Naive thymus-derived CD4-positive, alpha-beta T cell (primary cell): Measurements from ENCODE around the gene FZD8. TPM values are rescaled to one million over a fixed set of nuclear protein-coding genes. Genes with fewer than 3 reads are reported as not detected.
A peak's percentile ranks its signal among the peaks of the same experiment; 100 is the strongest.

Experiments used
- ATAC-seq: fragments of 150-1000 bp; cut with Tn5 transposase; 2 replicates; pipeline ENCODE4 v1.10.0; 2021; ENCODE audit warnings: mild to moderate bottlenecking, moderate library complexity
- CTCF ChIA-PET: fragments of 350-600 bp; sonication (Branson Sonifier 250); formaldehyde crosslinking; loops from one replicate; lab custom pipeline; 2021; ENCODE audit warnings: antibody characterized with exemption; lab: Charles Lee
- POLR2A ChIA-PET: fragments of 350-600 bp; sonication (Branson Sonifier 250); formaldehyde crosslinking; loops from one replicate; lab custom pipeline; 2021; ENCODE audit warnings: antibody characterized with exemption, inconsistent platforms; lab: Charles Lee
- DNase-seq, 9 donors: peaks; one replicate each; pipeline versions ENCODE4 v3.0.0 to v3.0.0-alpha.2; 2020 to 2022; ENCODE audit warnings: mixed read lengths in 1 of 9
- H3K27ac ChIP-seq: one replicate; pipeline ENCODE4 v1.7.0; 2013; ENCODE audit warnings: mild to moderate bottlenecking, low read depth, low read length, moderate library complexity
- H3K27me3 ChIP-seq, 2 donors: one replicate each; pipeline ENCODE4 v1.7.0; 2013; ENCODE audit warnings: low read length in 2 of 2, mild to moderate bottlenecking in 2 of 2, moderate library complexity in 2 of 2; ENCODE audit not compliant: control insufficient read depth in 2 of 2, insufficient read depth in 2 of 2
- H3K36me3 ChIP-seq, 3 experiments: 1 replicate in 2 of 3; 2 replicates in 1 of 3; pipeline ENCODE4 v1.7.0; 2013; ENCODE audit warnings: low read length in 3 of 3, mild to moderate bottlenecking in 3 of 3, moderate library complexity in 1 of 3; ENCODE audit not compliant: insufficient read depth in 3 of 3, control insufficient read depth in 2 of 3
- H3K4me1 ChIP-seq, 2 donors: one replicate each; pipeline ENCODE4 v1.7.0; 2013; ENCODE audit warnings: low read length in 2 of 2, mild to moderate bottlenecking in 2 of 2, moderate library complexity in 1 of 2; ENCODE audit not compliant: control insufficient read depth in 2 of 2, insufficient read depth in 2 of 2
- H3K4me3 ChIP-seq: 2 replicates; pipeline ENCODE4 v1.7.0; 2013; ENCODE audit warnings: mild to moderate bottlenecking, low read length
- H3K9me3 ChIP-seq, 3 experiments: 1 replicate in 2 of 3; 2 replicates in 1 of 3; pipeline ENCODE4 v1.7.0; 2013; ENCODE audit warnings: low read length in 3 of 3; ENCODE audit not compliant: control insufficient read depth in 2 of 3
- H3K27ac Mint-ChIP-seq, 9 donors: one replicate each; pipeline ENCODE4 v1.8.0; 2020 to 2022; ENCODE audit warnings: mixed read lengths in 9 of 9, mild to moderate bottlenecking in 8 of 9, moderate library complexity in 5 of 9, inconsistent platforms in 2 of 9
- H3K27me3 Mint-ChIP-seq, 5 donors: one replicate each; pipeline ENCODE4 v1.8.0; 2021 to 2022; ENCODE audit warnings: mixed read lengths in 5 of 5, mild to moderate bottlenecking in 1 of 5
- H3K36me3 Mint-ChIP-seq, 5 donors: one replicate each; pipeline ENCODE4 v1.8.0; 2020 to 2022; ENCODE audit warnings: mixed read lengths in 5 of 5, mild to moderate bottlenecking in 3 of 5, inconsistent platforms in 1 of 5
- H3K4me1 Mint-ChIP-seq, 7 donors: one replicate each; pipeline ENCODE4 v1.8.0; 2020 to 2022; ENCODE audit warnings: mixed read lengths in 7 of 7, mild to moderate bottlenecking in 3 of 7, inconsistent platforms in 1 of 7
- H3K4me3 Mint-ChIP-seq, 10 donors: one replicate each; pipeline ENCODE4 v1.8.0; 2020 to 2022; ENCODE audit warnings: mild to moderate bottlenecking in 10 of 10, mixed read lengths in 10 of 10, moderate library complexity in 6 of 10, inconsistent platforms in 2 of 10
- H3K9me3 Mint-ChIP-seq, 11 donors: one replicate each; pipeline ENCODE4 v1.8.0; 2020 to 2022; ENCODE audit warnings: mixed read lengths in 11 of 11, mild to moderate bottlenecking in 4 of 11, inconsistent platforms in 1 of 11, moderate library complexity in 1 of 11
- intact Hi-C, 2 donors: fragments of 100-400 bp; cut with micrococcal nuclease; formaldehyde crosslinking; loops; one replicate each; pipeline ENCODE4 v1.15.1; 2023
- polyA plus RNA-seq, 2 donors: library from polyadenylated mRNA; unstranded; fragments of 300-500 nt; fragmentation: Illumina TruSeq; gene quantifications; one replicate each; pipeline ENCODE4 v1.2.3, GENCODE V29; 2021
- total RNA-seq, 6 experiments: library from RNA in 5 of 6; stranded (reverse) in 5 of 6; gene quantifications; 1 replicate in 5 of 6; 2 replicates in 1 of 6; pipeline ENCODE4 v1.2.3 and lab custom pipeline; 2021 to 2026

The FZD8 gene
- total and polyA plus RNA-seq, 7 experiments from 2014 or later = 0.19 to 1.7 (median 0.47) TPM; not detected in 2

DNA sequence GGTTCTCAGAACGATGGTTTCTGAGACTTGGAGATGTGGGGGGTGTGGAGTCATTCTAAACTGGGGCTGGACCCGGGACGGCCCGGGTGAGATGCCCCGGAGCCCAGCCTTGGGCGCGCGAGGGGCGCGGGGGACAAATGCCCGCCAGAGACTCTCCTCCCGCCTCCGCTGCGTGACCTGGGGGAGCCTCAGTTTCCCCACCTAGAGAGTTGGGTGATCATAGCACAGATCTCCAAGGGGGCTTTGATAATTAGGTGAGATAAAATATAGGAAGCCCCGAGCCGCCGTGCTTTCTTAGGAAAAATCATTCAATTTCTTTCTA, 658 bp upstream of the FZD8 start:
- no peak overlapping the region for H3K27ac ChIP-seq
- no peaks in the 10 kb centered on the region for H3K36me3 Mint-ChIP-seq
- peak overlapping the region in 3 of 9 donors; percentile 4 to 49 (median 19) for H3K27ac Mint-ChIP-seq
- no peaks in the 10 kb centered on the region for H3K9me3 ChIP-seq
- H3K4me3 Mint-ChIP-seq = peak overlapping the region; percentile 80 to 94 (median 88)
- H3K4me1 Mint-ChIP-seq = peaks cover 9 to 37% (median 20%) of the 10 kb centered on the region in 7 donors
- H3K27me3 ChIP-seq = peaks cover 3 to 6% of the 10 kb centered on the region in 2 donors
- H3K4me3 ChIP-seq = peak overlapping the region; percentile 80
- POLR2A ChIA-PET = no interaction called here
- no peaks in the 10 kb centered on the region for H3K9me3 Mint-ChIP-seq
- peaks cover 4 to 5% of the 10 kb centered on the region in 2 donors for H3K4me1 ChIP-seq
- ATAC-seq (no peak), DNase-seq (no peak)
- H3K27me3 Mint-ChIP-seq = peaks cover 1 to 77% (median 25%) of the 10 kb centered on the region in 5 donors
- intact Hi-C loops = loop anchor here (1.0 to 10.0 kb wide), 7 partner anchors 188 to 552 kb away; partner anchors contain the start of genes CREM (in 1 of the 2) and CUL2 (in 1 of the 2)
- CTCF ChIA-PET = no interaction called here
- no peaks in the 10 kb centered on the region for H3K36me3 ChIP-seq

DNA sequence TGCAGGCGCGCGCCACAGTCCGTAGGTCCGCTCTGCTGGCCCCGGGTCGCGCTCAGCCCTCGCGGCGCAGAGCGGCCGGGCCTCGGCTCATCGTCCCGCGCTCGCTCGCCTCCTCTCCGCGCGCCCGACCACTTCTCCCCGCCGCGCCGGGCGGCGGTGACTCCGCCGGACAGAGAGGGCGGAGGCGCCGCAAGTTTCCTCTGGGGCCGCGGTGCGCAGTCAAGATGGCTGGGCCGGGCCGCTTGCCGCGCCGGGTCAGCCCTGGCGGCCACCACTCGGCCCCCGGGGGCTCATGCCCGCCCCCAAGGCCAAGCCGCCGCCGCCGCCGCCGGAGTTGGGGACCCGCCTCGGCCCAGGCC, 441 bp downstream of the FZD8 start:
- Mint-ChIP-seq H3K4me1 (peaks cover 12 to 48% (median 23%) of the 10 kb centered on the region in 7 donors), H3K4me3 (peak overlapping the region in 4 of 10 donors; percentile 88 to 94 (median 90)), H3K27ac (no peak overlapping the region), H3K36me3 (no peaks in the 10 kb centered on the region), H3K27me3 (peaks cover 12 to 80% (median 32%) of the 10 kb centered on the region in 5 donors), H3K9me3 (peaks cover 0 to 1% (median 0%) of the 10 kb centered on the region in 11 donors)
- Histone ChIP-seq H3K9me3 (no peaks in the 10 kb centered on the region), H3K4me1 (peaks cover 4 to 5% of the 10 kb centered on the region in 2 donors), H3K4me3 (peak overlapping the region; percentile 80), H3K36me3 (no peaks in the 10 kb centered on the region), H3K27ac (no peak overlapping the region), H3K27me3 (peaks cover 3 to 9% of the 10 kb centered on the region in 2 donors)
- intact Hi-C loops = loop anchor here (1.0 to 10.0 kb wide), 7 partner anchors 187 to 551 kb away; partner anchors contain the start of genes CUL2 (in 2 of the 2) and CREM (in 1 of the 2)
- ChIA-PET CTCF (no interaction called here), POLR2A (no interaction called here)
- DNase-seq (no peak), ATAC-seq (no peak)

DNA sequence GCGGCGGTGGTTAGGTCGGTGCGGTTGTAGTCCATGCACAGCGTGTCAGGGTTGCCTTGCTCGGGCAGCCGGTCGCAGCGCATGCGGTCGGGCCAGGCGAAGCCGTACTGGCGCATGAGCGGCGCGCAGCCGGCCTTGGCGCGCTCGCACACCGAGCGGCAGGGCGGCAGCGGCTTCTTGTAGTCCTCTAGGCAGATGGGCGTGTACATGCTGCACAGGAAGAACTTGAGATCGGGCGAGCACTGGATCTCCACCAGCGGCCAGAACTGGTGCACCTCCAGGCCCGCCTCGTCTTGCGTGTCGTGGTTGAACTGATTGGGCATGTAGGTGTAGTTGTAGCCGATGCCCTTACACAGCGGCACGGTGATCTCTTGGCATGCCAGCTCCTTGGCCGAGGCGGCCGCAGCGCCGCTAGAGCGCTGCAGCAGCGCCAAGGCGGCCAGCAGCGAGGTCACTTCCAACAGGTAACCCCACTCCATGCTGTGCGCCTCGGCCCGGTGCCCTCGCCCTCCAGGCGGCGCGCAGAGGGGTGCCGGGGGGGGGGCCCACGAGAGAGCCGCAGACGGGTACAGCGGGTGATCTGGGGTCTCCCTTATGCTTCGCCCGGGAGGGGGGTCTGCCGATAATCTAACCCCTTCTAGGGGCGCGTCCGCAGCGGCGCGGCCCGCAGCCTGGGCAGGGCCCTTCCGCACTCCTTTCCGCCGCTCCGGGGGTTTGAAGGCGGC, 983 bp downstream of the FZD8 start:
- Mint-ChIP-seq H3K4me3 (peak overlapping the region; percentile 81 to 94 (median 86)), H3K27ac (peak overlapping the region in 2 of 9 donors; percentile 29 to 43), H3K27me3 (peaks cover 18 to 81% (median 36%) of the 10 kb centered on the region in 5 donors), H3K4me1 (peaks cover 15 to 50% (median 23%) of the 10 kb centered on the region in 7 donors), H3K36me3 (no peaks in the 10 kb centered on the region), H3K9me3 (peaks cover 0 to 1% (median 0%) of the 10 kb centered on the region in 11 donors)
- Histone ChIP-seq H3K9me3 (no peaks in the 10 kb centered on the region), H3K27ac (no peak overlapping the region), H3K4me3 (peak overlapping the region; percentile 47), H3K27me3 (peaks cover 3 to 11% of the 10 kb centered on the region in 2 donors), H3K36me3 (no peaks in the 10 kb centered on the region), H3K4me1 (peaks cover 4 to 5% of the 10 kb centered on the region in 2 donors)
- intact Hi-C loops = loop anchor here (2.0 to 10.0 kb wide), 3 partner anchors 186 to 550 kb away; partner anchors contain the start of gene CUL2 (in 1 of the 2)
- peak in 7 of 9 donors; percentile 21 to 56 (median 37) for DNase-seq
- POLR2A ChIA-PET = no interaction called here
- peak; percentile 45 for ATAC-seq
- CTCF ChIA-PET = no interaction called here

DNA sequence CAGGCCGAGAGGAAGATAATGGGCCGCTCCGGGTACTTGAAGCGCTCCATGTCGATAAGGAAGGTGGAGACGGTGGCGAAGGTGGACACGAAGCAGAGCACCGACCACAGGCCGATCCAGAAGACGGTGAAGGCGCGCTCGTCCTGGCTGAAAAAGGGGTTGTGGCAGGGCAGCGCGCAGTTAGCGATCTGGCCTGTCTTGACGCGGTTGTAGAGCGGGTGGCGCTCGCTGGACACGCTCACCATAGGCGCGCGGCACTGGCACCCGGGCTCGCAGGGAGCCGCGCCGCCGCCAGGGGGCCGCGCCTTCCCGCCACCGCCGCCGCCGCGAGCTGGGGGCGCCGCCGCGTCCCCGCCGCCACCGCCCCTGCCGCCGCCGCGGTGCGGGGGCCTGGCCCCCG, 1.6 kb downstream of the FZD8 start:
- Mint-ChIP-seq H3K4me3 (peak overlapping the region; percentile 81 to 94 (median 87)), H3K27ac (peak overlapping the region in 2 of 9 donors; percentile 51 to 62), H3K9me3 (peaks cover 0 to 1% (median 0%) of the 10 kb centered on the region in 11 donors), H3K36me3 (no peaks in the 10 kb centered on the region), H3K4me1 (peaks cover 20 to 55% (median 23%) of the 10 kb centered on the region in 7 donors), H3K27me3 (peaks cover 21 to 82% (median 42%) of the 10 kb centered on the region in 5 donors)
- DNase-seq (peak in 4 of 9 donors; percentile 25 to 57 (median 28)), ATAC-seq (peak; percentile 58)
- intact Hi-C loops = loop anchor here (2.0 to 10.0 kb wide), 3 partner anchors 186 to 550 kb away; partner anchors contain the start of gene CUL2 (in 1 of the 2)
- Histone ChIP-seq H3K9me3 (no peaks in the 10 kb centered on the region), H3K27ac (no peak overlapping the region), H3K4me1 (peaks cover 4 to 5% of the 10 kb centered on the region in 2 donors), H3K27me3 (peaks cover 3 to 16% of the 10 kb centered on the region in 2 donors), H3K4me3 (no peak overlapping the region), H3K36me3 (no peaks in the 10 kb centered on the region)
- ChIA-PET CTCF (no interaction called here), POLR2A (no interaction called here)

DNA sequence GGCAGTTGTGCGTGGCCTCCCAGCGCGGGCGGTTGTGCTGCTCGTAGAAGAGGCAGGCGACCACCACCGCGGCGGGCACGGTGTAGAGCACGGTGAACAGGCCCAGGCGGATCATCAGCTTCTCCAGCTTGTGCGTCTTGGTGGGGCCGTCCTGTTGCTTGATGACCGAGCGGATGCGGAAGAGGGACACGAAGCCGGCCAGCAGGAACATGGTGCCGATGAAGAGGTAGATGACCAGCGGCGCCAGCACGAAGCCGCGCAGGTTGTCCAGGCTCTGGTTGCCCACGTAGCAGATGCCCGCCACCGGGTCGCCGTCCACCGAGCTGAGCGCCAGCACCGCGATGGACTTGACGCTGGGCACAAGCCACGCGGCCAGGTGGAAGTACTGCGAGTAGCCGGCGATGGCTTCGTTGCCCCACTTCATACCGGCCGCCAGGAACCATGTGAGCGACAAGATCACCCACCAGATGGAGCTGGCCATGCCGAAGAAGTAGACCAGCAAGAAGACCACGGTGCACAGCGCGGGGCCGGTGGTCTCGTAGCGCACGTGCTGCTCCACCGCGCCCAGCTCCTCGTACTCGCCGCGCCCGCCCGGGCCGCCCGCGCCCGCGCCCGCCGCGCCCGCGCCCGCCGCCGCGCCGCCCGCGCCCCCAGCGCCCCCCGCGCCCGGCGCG, 2.2 kb downstream of the FZD8 start:
- CTCF ChIA-PET = no interaction called here
- POLR2A ChIA-PET = no interaction called here
- H3K4me1 Mint-ChIP-seq = peaks cover 20 to 54% (median 23%) of the 10 kb centered on the region in 7 donors

DNA sequence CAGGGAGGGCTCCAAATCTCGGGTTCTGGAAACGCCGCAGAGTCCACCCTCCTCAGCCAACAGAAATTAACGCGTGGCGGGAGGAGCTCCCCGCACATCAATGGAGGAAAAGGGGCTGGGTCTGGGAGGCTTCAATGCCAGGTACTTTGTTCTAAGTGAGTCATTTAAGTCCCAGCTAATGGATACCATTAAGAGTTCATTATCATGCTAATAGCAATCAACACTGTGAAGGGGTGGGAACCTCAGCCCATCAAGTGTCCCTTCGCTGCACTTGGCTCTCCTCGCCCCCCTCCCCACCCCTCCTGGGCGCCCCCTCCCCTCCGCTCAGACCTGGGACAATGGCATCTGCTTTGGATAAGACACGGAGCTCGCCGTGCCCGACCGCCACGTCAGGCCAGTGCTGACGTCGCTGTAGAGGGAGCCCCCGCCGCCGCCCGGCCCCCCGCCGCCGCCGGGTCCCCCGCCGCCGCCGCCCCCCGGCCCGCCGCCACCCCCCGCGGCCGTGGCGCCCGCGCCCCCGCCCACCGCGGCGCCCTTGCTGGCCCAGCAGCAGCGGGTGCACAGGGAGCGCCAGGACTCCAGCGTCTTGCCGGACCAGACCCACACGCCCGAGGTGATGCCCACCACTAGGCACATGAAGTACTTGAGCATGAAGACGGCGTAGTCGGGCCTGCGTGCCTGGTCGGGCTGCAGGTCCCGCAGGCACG, 2.9 kb downstream of the FZD8 start:
- no peaks in the 10 kb centered on the region for H3K36me3 ChIP-seq
- Mint-ChIP-seq H3K36me3 (no peaks in the 10 kb centered on the region), H3K4me1 (peaks cover 16 to 48% (median 23%) of the 10 kb centered on the region in 7 donors), H3K9me3 (peaks cover 0 to 1% (median 0%) of the 10 kb centered on the region in 11 donors), H3K4me3 (peak overlapping the region; percentile 60 to 94 (median 78)), H3K27me3 (peaks cover 28 to 71% (median 41%) of the 10 kb centered on the region in 5 donors), H3K27ac (no peak overlapping the region)
- no peak for ATAC-seq
- POLR2A ChIA-PET = no interaction called here
- no peak overlapping the region for H3K27ac ChIP-seq
- intact Hi-C loops = loop anchor here (5.0 to 10.0 kb wide), 2 partner anchors 1088 to 1246 kb away; no protein-coding TSS in a partner anchor
- no peak for DNase-seq
- peaks cover 0 to 16% of the 10 kb centered on the region in 2 donors for H3K27me3 ChIP-seq
- CTCF ChIA-PET = no interaction called here
- H3K9me3 ChIP-seq = no peaks in the 10 kb centered on the region
- H3K4me1 ChIP-seq = peaks cover 4 to 5% of the 10 kb centered on the region in 2 donors
- no peak overlapping the region for H3K4me3 ChIP-seq

More for the DNA sequence above, 2.2 kb downstream of the FZD8 start:
- no peak overlapping the region for H3K4me3 ChIP-seq
- no peak for ATAC-seq
- Mint-ChIP-seq H3K4me3 (peak overlapping the region; percentile 60 to 94 (median 80)), H3K9me3 (peaks cover 0 to 1% (median 0%) of the 10 kb centered on the region in 11 donors), H3K27ac (no peak overlapping the region), H3K27me3 (peaks cover 27 to 78% (median 41%) of the 10 kb centered on the region in 5 donors), H3K36me3 (no peaks in the 10 kb centered on the region)
- H3K27ac ChIP-seq = no peak overlapping the region
- no peaks in the 10 kb centered on the region for H3K36me3 ChIP-seq
- peaks cover 4 to 5% of the 10 kb centered on the region in 2 donors for H3K4me1 ChIP-seq
- H3K27me3 ChIP-seq = peaks cover 0 to 16% of the 10 kb centered on the region in 2 donors
- no peaks in the 10 kb centered on the region for H3K9me3 ChIP-seq
- peak in 2 of 9 donors; percentile 3 to 21 for DNase-seq
- intact Hi-C loops = loop anchor here (2.0 to 10.0 kb wide), 5 partner anchors 185 to 1245 kb away; partner anchors contain the start of gene CUL2 (in 1 of the 2)
